ENCODE data around the gene TSPAN7. TPM values are rescaled to one million over a fixed set of nuclear protein-coding genes. Genes with fewer than 3 reads are reported as not detected.

Gene TSPAN7
- total and polyA plus RNA-seq, 2 of the 4 experiments (the other 2 are of a cell fraction) = not detected

DNA sequence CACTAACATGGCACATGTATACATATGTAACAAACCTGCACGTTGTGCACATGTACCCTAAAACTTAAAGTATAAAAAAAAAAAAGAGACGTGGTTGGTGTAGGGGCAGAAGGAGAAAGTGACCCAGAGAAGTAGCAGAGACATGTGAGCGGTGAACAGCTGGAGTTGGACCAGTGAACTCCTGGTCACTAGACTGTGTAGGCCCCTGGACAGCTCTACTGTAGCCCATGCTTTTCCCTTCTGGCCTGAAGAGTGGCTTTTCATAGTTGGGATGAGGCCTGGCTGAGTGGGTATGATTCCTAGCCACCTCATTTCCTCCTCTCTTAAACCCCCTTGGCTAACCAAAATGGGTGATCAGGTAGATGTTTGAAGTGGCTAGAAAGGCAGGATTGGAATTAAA, 16.4 kb downstream of the TSPAN7 start:
- H4K91ac ChIP-seq (ENCODE audit: insufficient read depth, low read depth, low read length) = no peak overlapping the region

More for the DNA sequence above, 16.4 kb downstream of the TSPAN7 start:
- Histone ChIP-seq H3K4me3 (ENCODE audit: insufficient read depth, low read depth, low read length) (no peak overlapping the region), H2BK15ac (ENCODE audit: low read depth, low read length) (no peak overlapping the region), H3K14ac (replicated peaks; ENCODE audit: low read depth, low read length) (no peak overlapping the region), H2AFZ (replicated peaks; ENCODE audit: low read length, poor library complexity) (no peak overlapping the region), H3K27ac (ENCODE audit: insufficient read depth, low read length) (no peak overlapping the region), H3K18ac (ENCODE audit: low read depth, low read length) (no peak overlapping the region), H2BK120ac (ENCODE audit: low read depth, low read length) (no peak overlapping the region), H3K9me3 (ENCODE audit: control insufficient read depth, insufficient read depth, low read length) (no peaks in the 10 kb centered on the region), H3K36me3 (ENCODE audit: control insufficient read depth, insufficient read depth, low read length) (no peaks in the 10 kb centered on the region), H2AK5ac (ENCODE audit: low read depth, low read length) (no peak overlapping the region), H3K9me1 (ENCODE audit: insufficient read depth, low read length) (no peaks in the 10 kb centered on the region), H3K4me2 (ENCODE audit: low read depth, low read length) (no peak overlapping the region), H3K4me1 (ENCODE audit: control insufficient read depth, insufficient read depth, low read length) (no peaks in the 10 kb centered on the region), H4K5ac (ENCODE audit: low read depth, low read length) (no peak overlapping the region), H3K23ac (ENCODE audit: low read depth, low read length) (no peak overlapping the region), H4K8ac (ENCODE audit: low read depth in 2 of 2, low read length in 2 of 2) (no peak overlapping the region), H2AK9ac (replicated peaks; ENCODE audit: low read depth, low read length, poor library complexity) (no peak overlapping the region), H2BK20ac (ENCODE audit: low read depth, low read length) (no peak overlapping the region), H3K4ac (ENCODE audit: low read depth, low read length) (no peak overlapping the region), H3K79me1 (ENCODE audit: low read depth in 1 of 2, low read length in 2 of 2) (no peaks in the 10 kb centered on the region), H3K56ac (ENCODE audit: extremely low read depth, insufficient read depth, low read length) (no peak overlapping the region), H3K27me3 (ENCODE audit: control insufficient read depth, insufficient read depth, low read length) (0 out of 2 replicates have a peak, but pooled peaks cover 3% of the 10 kb centered on the region), H2BK5ac (ENCODE audit: low read depth, low read length, poor library complexity, severe bottlenecking) (no peak overlapping the region), H4K20me1 (ENCODE audit: insufficient read depth, low read length) (no peaks in the 10 kb centered on the region), H3K9ac (ENCODE audit: low read depth, low read length) (no peak overlapping the region)
- BruUV-seq (replicated peaks) = no TSS peak
- intact Hi-C loops (cut with micrococcal nuclease) = no loop called here
- in situ Hi-C loops (cut with MboI; ENCODE audit: low sequenced_read_pairs) = no loop called here
- ChIA-PET POLR2A (ENCODE audit: unreplicated experiment) (no interaction called here), CTCF (no interaction called here)
- dilution Hi-C loops (cut with HindIII; ENCODE audit: low sequenced_read_pairs, unreplicated experiment) = no loop called here
- no peak for ATAC-seq (ENCODE audit: low read depth)
- TF ChIP-seq CEBPB (IDR thresholded peaks at IDR 0.05; ENCODE audit: low read depth, low read length) = no peak
- TF ChIP-seq RFX5 (IDR thresholded peaks at IDR 0.05; ENCODE audit: low read depth, low read length) = no peak
- TF ChIP-seq MXI1 (IDR thresholded peaks at IDR 0.05; ENCODE audit: borderline replicate concordance, low read depth, low read length) = no peak
- TF ChIP-seq FOS (IDR thresholded peaks at IDR 0.05; ENCODE audit: low read depth, low read length) = no peak
- TF ChIP-seq SMC3 (IDR thresholded peaks at IDR 0.05; ENCODE audit: low read depth, low read length) = no peak
- no peak for TF ChIP-seq MAFK (IDR thresholded peaks at IDR 0.05; ENCODE audit: low read depth, low read length)
- no peak for TF ChIP-seq RAD21 (IDR thresholded peaks at IDR 0.05; ENCODE audit: low read length)
- TF ChIP-seq CHD1 (IDR thresholded peaks at IDR 0.05; ENCODE audit: low read depth, low read length) = no peak
- TF ChIP-seq CTCF (conservative IDR thresholded peaks at IDR 0.05; ENCODE audit: low read depth, low read length) = no peak
- TF ChIP-seq MAZ (IDR thresholded peaks at IDR 0.05; ENCODE audit: borderline replicate concordance, low read depth, low read length) = no peak
- no peak for TF ChIP-seq BHLHE40 (IDR thresholded peaks at IDR 0.05; ENCODE audit: low read depth, low read length)
- TF ChIP-seq RCOR1 (IDR thresholded peaks at IDR 0.05; ENCODE audit: insufficient replicate concordance, low read length) = no peak
- TF ChIP-seq ELK1 (IDR thresholded peaks at IDR 0.05; ENCODE audit: borderline replicate concordance, low read depth, low read length) = no peak
- no peak for TF ChIP-seq POLR2A (IDR thresholded peaks at IDR 0.05; ENCODE audit: low read depth, low read length)
- WGBS, 2 experiments (ENCODE audit: extremely low coverage in 2 of 2, insufficient read length in 1 of 2) = no CpG with 5 or more reads among the region's 3 CpGs
- no peak for DNase-seq

Data from IMR-90 (cell line).